Measurements from ENCODE around the gene INPP1. TPM values are rescaled to one million over a fixed set of nuclear protein-coding genes. Genes with fewer than 3 reads are reported as not detected.

INPP1 gene
- total RNA-seq, 1 experiment from 2014 or later: 4.3 TPM

- H3T11ph ChIP-seq (ENCODE audit: low read length): no peak overlapping the region
- no peak overlapping the region for H3K23ac ChIP-seq (ENCODE audit: insufficient read length, low read depth, low read length)
- H2BK120ac ChIP-seq (ENCODE audit: low read depth, low read length, poor library complexity, severe bottlenecking): no peak overlapping the region
- no peak overlapping the region for H2BK12ac ChIP-seq (ENCODE audit: insufficient read length, low read depth, low read length)
- DNase-seq: no peak
- H3K27ac Mint-ChIP-seq: no peak overlapping the region
- H3K79me2 ChIP-seq (ENCODE audit: insufficient read depth, low read length): no peaks in the 10 kb centered on the region; the same call in 1 of the 2 replicates
- no peak overlapping the region for H4K5ac ChIP-seq (ENCODE audit: insufficient read length, low read depth, low read length)
- H3K4me1 Mint-ChIP-seq: peaks cover 11% of the 10 kb centered on the region in 2 experiments
- no peak overlapping the region for H3K14ac ChIP-seq (ENCODE audit: insufficient read depth, low read length)
- no peak overlapping the region for H3K18ac ChIP-seq (ENCODE audit: insufficient read length, low read depth, low read length)
- H4K20me1 ChIP-seq (ENCODE audit: control insufficient read depth, insufficient read depth, insufficient read length): no peaks in the 10 kb centered on the region
- H3K4me1 ChIP-seq (ENCODE audit: insufficient read depth, low read length): no peaks in the 10 kb centered on the region
- no peaks in the 10 kb centered on the region for H3K27me3 ChIP-seq (ENCODE audit: insufficient read depth, low read length)
- H3K79me1 ChIP-seq (ENCODE audit: insufficient read depth, low read depth, low read length, poor library complexity, severe bottlenecking): peaks cover 5% of the 10 kb centered on the region
- no peaks in the 10 kb centered on the region for H3K9me3 ChIP-seq (ENCODE audit: control insufficient read depth, low read depth, low read length)
- H3K27me3 Mint-ChIP-seq (ENCODE audit: low read depth): no peaks in the 10 kb centered on the region
- H2BK20ac ChIP-seq (ENCODE audit: low read depth, low read length, poor library complexity, severe bottlenecking): no peak overlapping the region
- peak overlapping the region; percentile 94 for H3K4me3 Mint-ChIP-seq
- no peak overlapping the region for H2BK15ac ChIP-seq (ENCODE audit: low read depth, low read length)
- H2AK5ac ChIP-seq (ENCODE audit: insufficient read length, low read length): no peak overlapping the region
- peak overlapping the region; percentile 76 for H3K4me2 ChIP-seq (ENCODE audit: insufficient read depth, insufficient read length, low read length)
- peaks cover 0 to 5% (median 3%) of the 10 kb centered on the region in 3 experiments; a peak in 2 of 7 replicates for H3K36me3 Mint-ChIP-seq (ENCODE audit: insufficient read depth in 1 of 3, low read depth in 3 of 3)
- H2AFZ ChIP-seq (ENCODE audit: low read length): no peak overlapping the region
- no peak overlapping the region for H2BK5ac ChIP-seq (ENCODE audit: insufficient read length, low read length)
- TF ChIP-seq CTCF (conservative IDR thresholded peaks at IDR 0.05): no peak
- WGBS (ENCODE audit: extremely low coverage, insufficient read length, low lambda C conversion rate): no CpG with 5 or more reads among the region's 4 CpGs
- H4K91ac ChIP-seq (ENCODE audit: insufficient read length, low read depth, low read length): no peak overlapping the region
- H3K27ac ChIP-seq (ENCODE audit: insufficient read length, low read depth, low read length): no peak overlapping the region
- peaks cover 5% of the 10 kb centered on the region for H3K23me2 ChIP-seq (ENCODE audit: insufficient read length, low read depth, low read length, poor library complexity, severe bottlenecking)
- H3K56ac ChIP-seq (ENCODE audit: insufficient read length, low read depth, low read length): no peak overlapping the region
- no peaks in the 10 kb centered on the region for H3K9me3 Mint-ChIP-seq
- H3K4ac ChIP-seq (ENCODE audit: low read depth, low read length): no peak overlapping the region
- H3K9ac ChIP-seq (ENCODE audit: extremely low read depth, insufficient read length, low read length): no peak overlapping the region
- H4K8ac ChIP-seq (replicated peaks; ENCODE audit: insufficient read length, low read depth, low read length): no peak overlapping the region
Measured at GRCh38 chr2:190318514-190318913, 24.9 kb upstream of the INPP1 start.

Data from H9 (cell line).